ENCODE data around the gene TCAF1.
"Not testable (repeated sequence)": the region's sequence is repeated elsewhere in the genome, so short reads cannot be mapped to it uniquely, and the experiment has no call there.

Gene TCAF1

GRCh38 chr7:143823634-143824294 lies 78.2 kb downstream of the TCAF1 start:
- not testable (repeated sequence) for H3K4me1 ChIP-seq (ENCODE audit: control insufficient read depth in 1 of 2, insufficient read depth in 1 of 2, low read depth in 1 of 2, low read length in 1 of 2); H3K36me3 ChIP-seq; H3K4me3 ChIP-seq (ENCODE audit: low read depth in 1 of 2, low read length in 1 of 2); H3K27ac ChIP-seq; H3K27me3 ChIP-seq; H3K9me3 ChIP-seq

- H3K36me3 ChIP-seq; H3K27ac ChIP-seq; H3K4me3 ChIP-seq (ENCODE audit: low read depth in 1 of 2, low read length in 1 of 2); H3K27me3 ChIP-seq; H3K4me1 ChIP-seq (ENCODE audit: control insufficient read depth in 1 of 2, insufficient read depth in 1 of 2, low read depth in 1 of 2, low read length in 1 of 2); H3K9me3 ChIP-seq: not testable (repeated sequence)
Measured at GRCh38 chr7:143821392-143822277, 80.3 kb downstream of the TCAF1 start.

GRCh38 chr7:143817873-143818272 lies 84.1 kb downstream of the TCAF1 start:
- H3K27me3 ChIP-seq; H3K27ac ChIP-seq; H3K4me3 ChIP-seq (ENCODE audit: low read depth in 1 of 2, low read length in 1 of 2); H3K4me1 ChIP-seq (ENCODE audit: control insufficient read depth in 1 of 2, insufficient read depth in 1 of 2, low read depth in 1 of 2, low read length in 1 of 2); H3K9me3 ChIP-seq; H3K36me3 ChIP-seq: not testable (repeated sequence)

- not testable (repeated sequence) for H3K36me3 ChIP-seq
Measured at GRCh38 chr7:143816471-143817133, 85.4 kb downstream of the TCAF1 start.

GRCh38 chr7:143810639-143811038 lies 91.3 kb downstream of the TCAF1 start:
- not testable (repeated sequence) for H3K4me1 ChIP-seq (ENCODE audit: control insufficient read depth in 1 of 2, insufficient read depth in 1 of 2, low read depth in 1 of 2, low read length in 1 of 2); H3K9me3 ChIP-seq; H3K27ac ChIP-seq; H3K27me3 ChIP-seq; H3K4me3 ChIP-seq (ENCODE audit: low read depth in 1 of 2, low read length in 1 of 2); H3K36me3 ChIP-seq

More at GRCh38 chr7:143816471-143817133, 85.4 kb downstream of the TCAF1 start:
- not testable (repeated sequence) for H3K4me1 ChIP-seq (ENCODE audit: control insufficient read depth in 1 of 2, insufficient read depth in 1 of 2, low read depth in 1 of 2, low read length in 1 of 2); H3K27ac ChIP-seq; H3K9me3 ChIP-seq; H3K27me3 ChIP-seq; H3K4me3 ChIP-seq (ENCODE audit: low read depth in 1 of 2, low read length in 1 of 2)

GRCh38 chr7:143806664-143807071 lies 95.3 kb downstream of the TCAF1 start:
- not testable (repeated sequence) for H3K4me1 ChIP-seq (ENCODE audit: control insufficient read depth in 1 of 2, insufficient read depth in 1 of 2, low read depth in 1 of 2, low read length in 1 of 2); H3K27me3 ChIP-seq; H3K36me3 ChIP-seq; H3K4me3 ChIP-seq (ENCODE audit: low read depth in 1 of 2, low read length in 1 of 2); H3K27ac ChIP-seq; H3K9me3 ChIP-seq

All from neutrophil (primary cell).